SJCRH30 (cell line): ENCODE data around the gene OR5H2. TPM values are rescaled to one million over a fixed set of nuclear protein-coding genes. Genes with fewer than 3 reads are reported as not detected.

Source experiments
- DNase-seq, 2 experiments: peaks; one replicate each; pipeline ENCODE4 v3.0.0-alpha.2; 2015 to 2020
- H3K27ac ChIP-seq: fragments of 250-450 bp; sonication (Bioruptor Pico); 2 replicates; pipeline ENCODE4 v1.5.1; 2020; ENCODE audit warnings: mild to moderate bottlenecking, moderate library complexity
- H3K27me3 ChIP-seq: fragments of 250-450 bp; sonication (Bioruptor Pico); 2 replicates; pipeline ENCODE4 v1.5.1; 2020; ENCODE audit warnings: mild to moderate bottlenecking, moderate library complexity
- H3K36me3 ChIP-seq: fragments of 250-450 bp; sonication (Bioruptor Pico); 2 replicates; pipeline ENCODE4 v1.5.1; 2020; ENCODE audit warnings: mild to moderate bottlenecking, moderate library complexity
- H3K4me1 ChIP-seq: fragments of 250-450 bp; sonication (Bioruptor Pico); 2 replicates; pipeline ENCODE4 v1.5.1; 2020; ENCODE audit warnings: mild to moderate bottlenecking, moderate library complexity
- H3K4me3 ChIP-seq: fragments of 250-450 bp; sonication (Bioruptor Pico); 2 replicates; pipeline ENCODE4 v1.5.1; 2020; ENCODE audit warnings: mild to moderate bottlenecking, moderate library complexity
- H3K9me3 ChIP-seq: fragments of 250-450 bp; sonication (Bioruptor Pico); replicated peaks from 2 replicates; pipeline ENCODE4 v1.5.1; 2020; ENCODE audit warnings: mild to moderate bottlenecking, moderate library complexity
- total RNA-seq: library from RNA; depleted of rRNA; stranded (reverse); fragments of >200 nt; shearing (Covaris generic); gene quantifications from 2 replicates; pipeline ENCODE4 v1.2.3, GENCODE V29; 2014; rRNA removed

Gene OR5H2
- total RNA-seq, 1 experiment from 2014 or later, result not detected

DNA sequence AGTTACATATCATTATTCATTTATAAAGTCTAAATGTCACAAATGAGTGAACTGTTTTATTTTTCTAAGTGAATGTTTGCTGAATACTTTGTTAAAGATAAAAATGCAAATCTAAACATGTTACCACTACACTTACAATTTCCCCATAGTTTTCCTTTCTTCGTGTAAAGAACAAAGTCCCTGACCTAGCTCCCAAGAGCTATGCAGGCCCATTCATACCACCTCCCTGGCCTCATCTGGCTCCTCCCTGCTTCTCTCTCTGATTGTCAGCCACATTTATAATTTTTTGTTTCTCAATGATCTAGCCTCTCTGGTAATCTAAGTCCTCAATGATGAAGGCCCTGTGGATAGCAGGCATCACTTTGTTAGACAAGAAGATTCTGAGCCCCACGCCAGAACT lies 40.4 kb downstream of the OR5H2 start:
- Histone ChIP-seq H3K9me3 (no peaks in the 10 kb centered on the region), H3K4me1 (no peaks in the 10 kb centered on the region), H3K27ac (no peak overlapping the region), H3K27me3 (no peaks in the 10 kb centered on the region), H3K36me3 (no peaks in the 10 kb centered on the region), H3K4me3 (no peak overlapping the region)
- DNase-seq, result no peak

DNA sequence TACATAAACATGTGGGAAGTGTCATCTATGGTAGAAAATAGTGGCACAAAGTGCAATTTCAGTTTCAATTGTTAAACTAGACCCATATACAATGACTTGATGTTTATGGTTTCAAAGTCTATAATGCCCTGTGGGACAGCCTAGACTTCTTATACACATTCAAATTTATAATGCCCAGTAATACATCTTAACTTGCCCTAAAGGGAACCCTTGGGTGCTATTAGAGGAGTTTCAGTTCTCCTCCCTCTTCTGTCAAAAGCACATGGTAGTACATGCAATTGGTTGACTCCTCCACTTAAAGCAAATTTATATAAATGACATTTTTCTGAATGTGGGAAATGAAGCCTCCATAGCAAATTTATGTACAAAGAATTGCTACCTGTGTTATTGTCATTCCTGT lies 41.1 kb downstream of the OR5H2 start:
- Histone ChIP-seq H3K4me3 (no peak overlapping the region), H3K27ac (no peak overlapping the region), H3K36me3 (no peaks in the 10 kb centered on the region), H3K9me3 (no peaks in the 10 kb centered on the region), H3K27me3 (no peaks in the 10 kb centered on the region), H3K4me1 (no peaks in the 10 kb centered on the region)
- no peak for DNase-seq

DNA sequence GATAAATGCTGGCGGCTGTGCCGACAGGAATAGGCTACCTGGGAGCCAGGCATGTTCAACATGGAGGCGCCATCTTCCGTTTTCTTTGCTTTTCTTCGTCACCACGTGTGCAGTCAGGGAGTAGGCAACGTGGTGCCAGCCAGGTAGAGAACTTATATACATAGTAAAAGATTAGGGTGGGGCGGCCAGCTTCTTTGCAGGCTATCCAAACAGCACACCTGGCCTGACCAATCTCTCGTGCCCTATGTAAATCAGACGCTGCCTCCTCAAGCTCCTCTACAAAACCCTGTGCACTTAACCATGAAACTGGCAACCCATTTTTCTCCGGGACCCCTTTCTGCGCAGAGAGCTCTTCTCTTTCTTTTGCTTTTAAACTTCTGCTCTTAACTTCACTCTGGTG lies 42.8 kb downstream of the OR5H2 start:
- Histone ChIP-seq H3K4me3 (no peak overlapping the region), H3K4me1 (no peaks in the 10 kb centered on the region), H3K27me3 (no peaks in the 10 kb centered on the region), H3K36me3 (no peaks in the 10 kb centered on the region), H3K27ac (no peak overlapping the region), H3K9me3 (no peaks in the 10 kb centered on the region)
- DNase-seq, result no peak

DNA sequence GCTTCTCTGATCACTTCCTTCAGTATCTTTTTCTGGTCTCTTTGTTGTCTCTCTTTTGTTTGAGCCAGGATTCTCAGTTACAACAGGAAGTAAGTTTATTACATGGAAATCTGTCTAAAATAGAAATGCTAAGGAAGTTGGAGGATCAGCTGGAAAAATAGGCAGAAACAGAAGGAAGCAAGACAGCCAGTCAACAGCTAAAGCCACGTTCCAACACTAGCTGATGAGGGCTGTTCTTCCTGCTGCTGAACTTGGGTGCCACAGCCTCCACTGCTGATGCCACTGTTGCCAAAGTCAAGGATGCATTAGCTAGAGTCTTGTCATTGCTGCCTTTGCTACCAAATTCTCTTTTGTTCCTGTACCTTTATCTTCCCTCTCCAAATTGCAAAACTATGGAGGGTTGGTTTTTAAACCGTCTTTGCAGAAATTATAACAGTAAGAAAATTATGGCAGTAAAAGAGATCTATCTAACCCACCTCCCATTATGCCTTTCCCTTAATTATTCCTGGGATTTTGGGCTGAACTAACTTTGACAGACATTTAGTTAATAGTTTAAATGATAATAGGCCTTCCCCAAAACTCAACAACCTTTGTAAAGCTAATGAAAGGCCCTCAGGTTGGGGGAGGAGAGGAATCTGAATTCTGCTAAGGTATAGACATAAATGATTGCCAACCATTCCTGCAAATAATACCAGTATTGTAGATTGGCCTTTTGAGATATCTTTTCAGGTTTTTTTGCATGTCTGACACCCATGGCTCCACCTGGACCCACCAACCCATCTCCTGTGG lies 44.0 kb downstream of the OR5H2 start:
- Histone ChIP-seq H3K4me3 (no peak overlapping the region), H3K27me3 (no peaks in the 10 kb centered on the region), H3K4me1 (no peaks in the 10 kb centered on the region), H3K9me3 (no peaks in the 10 kb centered on the region), H3K27ac (no peak overlapping the region), H3K36me3 (no peaks in the 10 kb centered on the region)
- DNase-seq, result no peak

DNA sequence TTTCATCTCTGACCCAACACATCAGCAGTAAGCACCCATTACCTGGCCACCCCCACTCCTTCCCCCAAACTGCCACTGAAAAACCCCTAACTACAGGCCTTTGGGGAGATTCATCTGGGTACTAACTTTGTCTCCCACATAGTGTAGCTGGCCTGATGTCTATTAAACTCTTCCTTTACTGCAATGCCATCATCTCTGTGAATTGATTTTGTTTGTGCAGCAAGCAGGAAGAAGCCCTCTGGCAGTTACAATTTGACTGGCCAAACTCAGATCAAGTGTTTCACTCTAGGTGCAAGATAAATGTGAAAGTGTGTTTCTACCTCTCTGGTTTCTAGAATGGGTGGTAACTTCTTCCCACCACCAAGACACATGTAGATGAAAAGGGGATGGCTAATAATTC lies 44.6 kb downstream of the OR5H2 start:
- Histone ChIP-seq H3K9me3 (no peaks in the 10 kb centered on the region), H3K4me3 (no peak overlapping the region), H3K36me3 (no peaks in the 10 kb centered on the region), H3K27me3 (no peaks in the 10 kb centered on the region), H3K4me1 (no peaks in the 10 kb centered on the region), H3K27ac (no peak overlapping the region)
- DNase-seq, result no peak

DNA sequence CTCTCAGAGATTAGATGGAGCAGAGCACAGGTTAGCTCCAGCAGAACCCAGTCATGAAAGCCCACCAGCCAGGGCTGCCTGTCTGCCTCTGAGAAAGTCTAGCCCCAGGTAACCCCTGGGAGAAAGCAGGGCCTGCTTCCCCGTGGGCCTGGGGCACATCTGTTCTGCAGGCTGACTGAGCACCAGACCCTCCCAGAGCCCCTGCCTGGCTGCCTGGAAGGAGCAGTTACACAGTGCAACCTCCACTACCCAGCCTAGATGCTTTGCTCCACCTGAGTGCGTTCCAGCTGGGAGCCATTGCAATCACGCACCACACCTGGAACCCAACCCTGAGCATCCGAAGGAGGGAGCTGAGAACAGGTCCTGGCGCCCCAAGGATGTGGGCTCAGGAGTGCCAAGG lies 46.6 kb downstream of the OR5H2 start:
- no peak overlapping the region for H3K27ac ChIP-seq
- DNase-seq, result no peak
- no peaks in the 10 kb centered on the region for H3K36me3 ChIP-seq
- no peak overlapping the region for H3K4me3 ChIP-seq
- no peaks in the 10 kb centered on the region for H3K9me3 ChIP-seq
- H3K4me1 ChIP-seq, result no peaks in the 10 kb centered on the region
- H3K27me3 ChIP-seq, result no peaks in the 10 kb centered on the region

DNA sequence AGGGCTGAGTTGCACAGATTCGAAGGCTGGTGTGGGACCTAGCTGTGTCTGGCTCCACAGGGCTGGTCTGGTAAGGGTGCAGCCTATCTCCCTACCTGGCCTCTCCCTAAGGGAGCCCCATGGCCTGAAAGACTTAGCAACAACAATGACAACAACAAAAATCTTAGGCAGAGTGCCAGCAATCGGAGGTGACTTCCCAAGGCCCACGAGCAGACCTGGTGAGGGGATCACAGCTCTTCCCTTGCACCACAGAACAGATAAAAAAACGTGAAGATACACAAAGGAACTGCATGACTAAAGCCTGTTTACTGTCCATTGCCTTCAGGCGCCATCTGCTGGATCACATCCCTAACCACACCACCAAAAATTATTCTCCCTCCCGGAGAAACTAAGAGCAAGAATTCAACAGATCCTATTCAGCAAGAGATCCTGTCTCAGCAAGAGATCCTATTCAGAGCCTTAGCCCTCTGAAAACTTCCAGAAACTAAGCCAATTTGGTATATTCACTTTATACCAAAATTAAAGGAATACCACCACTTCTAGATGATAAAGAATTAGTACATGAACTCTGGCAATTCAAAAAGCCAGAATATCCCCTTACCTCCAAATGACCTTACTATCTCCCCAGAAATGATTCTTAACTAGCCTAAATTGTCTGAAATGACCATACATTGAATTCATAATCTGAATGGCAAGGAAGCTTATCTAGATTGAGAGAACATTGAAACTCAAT lies 47.3 kb downstream of the OR5H2 start:
- DNase-seq, result peak; percentile 31 to 72
- H3K9me3 ChIP-seq, result no peaks in the 10 kb centered on the region
- H3K4me3 ChIP-seq, result no peak overlapping the region
- H3K27me3 ChIP-seq, result no peaks in the 10 kb centered on the region
- no peaks in the 10 kb centered on the region for H3K4me1 ChIP-seq
- H3K27ac ChIP-seq, result no peak overlapping the region
- no peaks in the 10 kb centered on the region for H3K36me3 ChIP-seq

DNA sequence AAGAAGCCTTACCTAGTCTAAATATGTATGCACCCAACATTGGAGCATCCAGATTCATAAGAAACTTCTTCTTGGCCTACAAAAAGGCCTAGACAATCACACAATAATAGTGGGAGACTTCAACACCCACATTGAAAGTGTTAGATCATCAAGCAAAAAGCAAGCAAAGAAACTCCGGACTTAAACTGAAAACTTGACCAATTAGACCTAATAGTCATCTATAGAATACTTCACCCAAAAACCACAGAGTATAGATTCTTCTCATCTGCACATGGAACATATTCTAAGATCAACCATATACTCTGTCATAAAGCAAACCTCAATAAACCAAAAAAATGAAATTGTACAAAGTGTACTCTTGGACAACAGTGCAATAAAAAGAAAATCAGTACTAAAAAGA lies 49.0 kb downstream of the OR5H2 start:
- H3K4me3 ChIP-seq, result no peak overlapping the region
- no peaks in the 10 kb centered on the region for H3K4me1 ChIP-seq
- H3K27me3 ChIP-seq, result no peaks in the 10 kb centered on the region
- no peaks in the 10 kb centered on the region for H3K9me3 ChIP-seq
- no peak overlapping the region for H3K27ac ChIP-seq
- no peak for DNase-seq
- H3K36me3 ChIP-seq, result no peaks in the 10 kb centered on the region

Other genes with a start within 250 kb of the OR5H2 start
- gene GABRR3, start 247.2 kb upstream of the OR5H2 start, total RNA-seq, result 0.03 TPM in 1 of 2 replicates, not detected in the other
- not detected in 2 replicates for gene OR5AC2, start 195.3 kb upstream of the OR5H2 start, total RNA-seq
- not detected in 2 replicates for gene OR5H1, start 151.8 kb upstream of the OR5H2 start, total RNA-seq
- not detected in 2 replicates for gene OR5H14, start 135.0 kb upstream of the OR5H2 start, total RNA-seq
- gene OR5H15, start 115.8 kb upstream of the OR5H2 start, total RNA-seq, result not detected in 2 replicates
- gene OR5H6, start 18.3 kb upstream of the OR5H2 start, total RNA-seq, result not detected in 2 replicates
- gene OR5K4, start 71.3 kb downstream of the OR5H2 start, total RNA-seq, result not detected in 2 replicates
- gene OR5K3, start 108.2 kb downstream of the OR5H2 start, total RNA-seq, result not detected in 2 replicates
- gene OR5K1, start 180.7 kb downstream of the OR5H2 start, total RNA-seq, result not detected in 2 replicates
- gene OR5K2, start 215.2 kb downstream of the OR5H2 start, total RNA-seq, result 0.12 TPM in 1 of 2 replicates, not detected in the other
- gene CLDND1, start 240.4 kb downstream of the OR5H2 start, total RNA-seq, result 132 and 147 TPM in 2 replicates
- gene GPR15, start 249.5 kb downstream of the OR5H2 start, total RNA-seq, result not detected in 2 replicates